Stimulated activated CD8-positive, alpha-beta memory T cell treated with anti-CD3 and anti-CD28 coated beads, Interleukin-4, amount 100 ng/mL, for 24 hours (primary cell): ENCODE data around the gene UBE3D.
"Not testable (repeated sequence)": the region's sequence is repeated elsewhere in the genome, so short reads cannot be mapped to it uniquely, and the experiment has no call there.

Experiments used
- DNase-seq: peaks from one replicate; pipeline ENCODE4 v3.0.0-alpha.2; 2020; ENCODE audit warnings: low read depth

UBE3D gene

DNA sequence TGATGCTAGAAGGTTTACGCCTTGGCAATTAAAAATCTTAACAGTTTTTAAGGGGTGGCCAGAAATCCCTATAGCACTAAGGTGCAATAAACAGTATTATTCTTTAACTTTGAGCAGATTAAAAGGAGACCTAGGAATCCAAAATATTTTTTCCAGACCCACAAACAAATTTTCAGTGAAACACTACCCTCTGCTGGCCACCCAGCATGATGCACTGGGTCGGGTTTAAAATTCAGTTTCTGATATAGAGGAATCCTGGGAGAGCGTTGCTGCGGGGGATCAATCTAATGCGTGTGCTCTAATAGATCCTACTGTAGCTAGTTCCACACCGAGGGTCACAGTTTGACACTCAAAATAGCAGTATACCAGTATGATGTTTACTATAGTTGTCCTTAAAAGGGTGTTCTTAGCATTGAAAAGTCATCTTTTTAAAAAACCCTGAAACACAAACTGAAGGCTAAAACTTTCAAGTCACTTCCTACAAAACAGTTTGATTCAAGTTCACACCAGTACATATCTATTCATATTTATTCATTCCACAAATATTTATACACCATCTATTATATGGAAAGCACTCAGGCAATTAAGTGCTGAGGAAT lies 10.2 kb downstream of the UBE3D start:
- DNase-seq, result no peak

DNA sequence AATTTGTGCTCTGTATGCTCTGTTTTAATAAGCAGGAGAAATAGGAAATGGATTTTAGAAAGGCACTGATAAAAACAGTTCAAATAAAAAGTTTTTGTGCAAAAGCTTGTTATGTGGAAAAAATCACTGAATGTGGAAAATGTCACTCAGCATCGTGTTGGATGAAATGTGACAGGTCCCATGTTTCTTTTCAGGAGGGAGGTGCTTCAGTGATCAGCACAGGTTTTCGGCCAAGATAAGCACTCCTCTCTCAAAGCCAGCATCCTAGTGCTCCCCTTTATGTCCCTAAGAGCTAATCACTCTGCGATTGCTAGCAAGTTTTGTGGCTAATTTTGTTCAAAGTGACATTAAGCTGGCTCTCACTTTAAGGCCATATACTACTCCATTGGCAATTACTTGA lies 12.0 kb downstream of the UBE3D start:
- DNase-seq, result no peak

DNA sequence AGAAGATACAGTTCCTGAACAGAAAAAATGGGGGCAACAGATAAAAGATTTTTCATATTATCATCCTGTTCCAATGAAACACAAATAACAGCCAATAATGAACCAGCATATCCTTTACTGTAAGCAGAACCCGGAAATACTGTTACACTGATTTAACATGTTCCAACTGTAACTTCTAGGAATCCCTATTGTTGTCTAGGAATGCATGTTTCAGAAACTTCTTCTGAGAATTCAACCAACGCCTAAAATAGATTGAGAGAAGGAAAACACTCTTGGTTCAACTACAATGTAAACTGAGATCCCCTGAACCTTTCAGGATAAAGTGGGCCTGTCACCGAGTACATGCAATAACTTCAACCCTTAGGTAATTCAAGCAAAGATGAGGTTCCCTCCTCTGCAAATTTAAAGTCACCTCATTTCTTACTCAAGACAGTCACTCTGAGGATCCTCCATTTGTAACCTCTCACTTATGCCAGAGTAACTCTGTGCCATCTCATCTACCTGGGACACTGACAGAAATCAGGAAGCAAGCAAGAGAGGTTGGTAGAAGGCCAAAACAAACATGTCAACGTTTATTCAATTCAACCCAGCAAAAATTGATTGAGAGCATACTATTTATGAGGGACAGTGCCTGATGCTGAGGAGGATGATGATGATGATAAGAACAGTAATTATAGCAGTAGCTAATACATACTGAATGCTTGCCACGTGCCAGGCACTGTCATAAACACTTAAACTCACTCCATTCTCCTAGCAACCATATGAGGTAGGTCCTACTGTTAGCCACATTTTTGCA lies 14.1 kb downstream of the UBE3D start:
- DNase-seq, result no peak

DNA sequence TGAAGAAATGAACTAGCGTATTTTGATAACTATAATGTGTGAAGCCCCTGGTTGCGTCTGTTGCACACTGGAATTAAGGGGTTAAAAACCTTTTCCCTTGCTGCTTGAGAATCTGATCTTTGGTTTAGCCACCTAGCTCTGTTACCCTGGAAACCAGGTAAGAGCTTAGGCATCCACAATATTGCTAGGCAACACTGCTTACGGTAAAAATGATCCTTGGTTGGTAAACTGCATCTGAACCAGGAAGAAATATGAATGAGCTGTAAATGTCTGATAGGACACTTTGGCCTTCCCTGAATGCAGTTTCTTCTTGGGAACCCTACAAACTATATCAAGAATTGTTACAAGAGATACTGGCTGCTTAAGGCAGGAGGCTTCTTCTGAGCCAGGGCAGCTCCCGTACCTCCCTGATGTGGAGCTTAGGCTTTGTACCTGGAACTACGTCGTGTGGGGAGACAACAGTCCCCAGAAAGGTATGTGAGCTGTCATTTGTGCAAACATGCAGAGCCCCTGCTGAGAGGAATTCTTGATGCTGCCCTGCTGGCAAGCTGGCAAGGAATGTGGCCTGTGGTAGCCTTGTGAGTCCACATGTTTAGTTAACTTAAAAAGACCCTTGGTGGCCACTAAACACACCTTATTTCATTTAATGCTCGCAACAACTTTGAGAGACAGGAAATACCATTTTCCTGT lies 18.4 kb downstream of the UBE3D start:
- no peak for DNase-seq

DNA sequence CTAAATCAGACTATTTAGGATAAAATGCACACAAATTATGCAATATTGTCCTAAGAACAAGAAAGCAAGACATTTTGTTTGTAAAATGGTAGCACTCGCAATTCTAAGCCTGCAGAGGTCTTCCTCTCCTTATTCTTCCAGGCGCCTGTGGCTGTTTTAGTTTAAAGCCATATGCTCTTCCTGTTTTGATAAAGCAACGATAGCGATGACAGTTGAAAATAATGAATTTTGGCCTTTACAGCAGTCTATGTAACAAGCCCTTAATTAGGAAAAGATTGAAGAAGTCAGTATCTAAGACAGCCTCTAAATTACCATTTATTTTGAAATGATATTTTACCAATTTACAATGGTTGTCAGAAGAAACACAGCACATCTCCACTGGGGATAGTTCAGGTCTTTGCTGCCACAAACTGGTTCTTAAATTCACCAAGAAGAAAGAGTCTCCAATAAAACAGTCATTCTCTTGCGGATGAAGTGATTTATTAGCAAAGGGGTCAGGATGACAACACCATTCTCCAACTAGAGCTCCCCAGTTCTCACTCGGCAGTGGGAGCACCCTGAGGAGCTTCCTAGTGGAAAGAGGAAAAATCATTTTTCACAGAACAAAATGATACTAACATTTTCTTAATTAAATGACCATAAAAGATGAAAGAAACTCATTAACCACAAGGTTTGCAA lies 21.4 kb downstream of the UBE3D start:
- no peak for DNase-seq

DNA sequence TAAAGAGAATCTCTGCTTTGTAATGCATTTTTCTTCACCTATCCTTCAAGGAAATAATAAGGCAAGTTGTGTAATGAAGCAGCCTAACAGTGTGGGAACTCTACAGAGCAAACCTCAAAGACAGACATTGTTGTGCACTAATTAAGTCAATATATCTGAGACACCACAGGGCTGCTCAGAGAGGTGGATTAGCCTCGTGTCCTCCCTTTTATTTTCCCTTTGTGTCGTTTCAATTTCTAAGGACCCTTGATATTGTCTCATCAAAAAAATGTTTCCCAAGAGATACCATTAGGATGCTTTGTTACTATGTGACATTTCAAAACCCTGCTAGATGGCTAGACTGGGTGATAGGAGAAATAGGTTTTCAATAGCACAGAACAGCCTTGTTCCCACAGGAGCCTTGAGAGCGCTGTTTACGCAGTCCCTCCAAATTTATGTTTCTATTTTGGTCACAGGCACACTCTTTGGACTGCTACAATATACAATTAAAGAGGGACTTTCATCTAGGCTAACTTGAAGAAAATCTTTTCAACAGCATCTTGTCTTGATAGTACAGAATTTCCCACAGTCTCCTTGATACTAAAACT lies 23.1 kb downstream of the UBE3D start:
- no peak for DNase-seq

DNA sequence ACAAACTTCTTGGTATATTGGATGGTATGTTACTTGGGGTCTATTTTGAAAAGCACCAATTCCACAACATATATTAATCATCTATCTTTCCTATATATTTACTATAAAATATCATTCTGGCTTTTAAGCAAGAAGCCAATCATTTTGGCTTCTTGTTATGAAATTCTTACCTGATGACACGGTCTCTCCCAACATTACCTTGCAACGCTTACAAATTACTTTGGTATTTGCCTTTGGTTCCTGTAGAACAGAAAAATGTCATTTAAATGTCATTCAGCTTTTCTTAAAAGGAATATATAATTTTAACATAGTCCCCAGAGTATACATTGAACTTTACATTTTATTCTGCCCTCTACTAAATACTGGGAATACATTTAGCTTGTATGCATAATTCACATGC lies 27.4 kb downstream of the UBE3D start:
- DNase-seq, result no peak

DNA sequence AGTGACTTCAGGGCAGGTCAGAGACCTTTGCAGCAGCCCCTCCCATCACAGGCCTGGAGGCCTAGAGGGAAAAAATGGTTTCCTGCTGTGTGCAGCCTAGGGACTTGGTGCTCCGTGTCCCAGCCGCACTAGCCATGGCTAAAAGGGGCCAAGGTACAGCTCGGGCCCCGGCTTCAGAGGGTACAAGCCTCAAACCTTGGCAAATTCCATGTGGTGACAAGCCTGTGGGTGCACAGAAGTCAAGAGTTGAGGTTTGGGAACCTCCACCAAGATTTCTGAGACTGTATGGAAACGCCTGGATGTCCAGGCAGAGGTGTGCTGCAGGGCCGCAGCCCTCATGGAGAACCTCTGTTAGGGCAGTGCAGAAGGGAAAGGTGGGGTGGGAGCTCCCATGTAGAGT lies 34.0 kb downstream of the UBE3D start:
- DNase-seq, result no peak

DNA sequence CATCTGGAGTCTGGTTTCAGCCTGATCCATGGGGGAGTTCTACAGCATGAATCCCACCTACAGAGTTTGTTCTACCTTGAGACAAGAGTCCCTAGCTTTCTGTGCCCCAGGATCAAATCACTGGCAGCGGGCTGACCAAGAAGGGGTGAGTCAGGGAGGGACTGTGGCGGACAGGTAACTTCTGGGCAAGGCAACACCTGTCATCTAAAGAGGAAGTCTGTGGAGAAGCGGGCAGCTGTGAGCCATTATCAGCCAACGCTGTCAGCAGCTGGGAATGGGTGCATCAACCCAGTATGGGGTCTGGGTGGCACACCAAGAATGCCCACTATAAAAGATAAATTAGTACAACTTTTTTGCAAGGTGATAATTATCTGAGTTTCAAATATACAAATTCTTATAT lies 45.9 kb downstream of the UBE3D start:
- DNase-seq, result no peak

DNA sequence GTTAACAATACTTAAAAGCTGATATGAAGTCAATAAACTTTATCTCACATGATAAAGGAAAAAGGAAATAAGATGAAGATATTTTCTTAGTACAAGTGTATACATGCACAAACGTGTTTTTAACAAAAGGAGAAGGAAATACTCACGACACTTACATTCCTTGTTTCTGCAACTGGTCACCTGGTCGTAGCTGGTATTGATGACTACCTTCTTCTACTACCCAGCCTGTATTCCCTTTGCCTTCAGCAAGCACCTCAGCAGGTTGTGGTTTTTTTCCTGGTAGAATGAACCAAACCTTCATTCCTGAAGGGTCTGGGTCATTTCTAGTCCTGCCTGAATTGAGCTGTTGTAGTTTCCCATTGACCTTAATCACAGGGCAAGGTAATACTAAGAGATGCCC lies 54.5 kb downstream of the UBE3D start:
- DNase-seq, result not testable (repeated sequence)

DNA sequence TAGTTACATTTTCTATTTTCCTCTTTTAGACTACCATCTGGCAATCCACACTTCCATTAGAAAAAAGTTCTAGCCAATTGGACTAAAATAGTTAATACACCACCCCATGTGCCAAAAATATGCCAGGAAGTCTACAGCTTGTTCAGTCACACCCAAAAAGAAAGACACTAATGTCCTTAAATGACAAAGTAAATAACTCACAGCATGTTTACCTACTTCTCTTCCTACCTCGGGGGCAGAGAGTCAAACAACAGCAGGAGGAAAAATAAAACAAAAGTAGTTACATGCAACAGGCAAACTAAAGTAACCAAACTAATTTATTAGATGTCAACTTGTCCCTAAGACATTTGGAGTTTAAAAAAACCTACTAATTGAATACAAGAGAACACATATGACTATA lies 57.0 kb downstream of the UBE3D start:
- DNase-seq, result no peak

DNA sequence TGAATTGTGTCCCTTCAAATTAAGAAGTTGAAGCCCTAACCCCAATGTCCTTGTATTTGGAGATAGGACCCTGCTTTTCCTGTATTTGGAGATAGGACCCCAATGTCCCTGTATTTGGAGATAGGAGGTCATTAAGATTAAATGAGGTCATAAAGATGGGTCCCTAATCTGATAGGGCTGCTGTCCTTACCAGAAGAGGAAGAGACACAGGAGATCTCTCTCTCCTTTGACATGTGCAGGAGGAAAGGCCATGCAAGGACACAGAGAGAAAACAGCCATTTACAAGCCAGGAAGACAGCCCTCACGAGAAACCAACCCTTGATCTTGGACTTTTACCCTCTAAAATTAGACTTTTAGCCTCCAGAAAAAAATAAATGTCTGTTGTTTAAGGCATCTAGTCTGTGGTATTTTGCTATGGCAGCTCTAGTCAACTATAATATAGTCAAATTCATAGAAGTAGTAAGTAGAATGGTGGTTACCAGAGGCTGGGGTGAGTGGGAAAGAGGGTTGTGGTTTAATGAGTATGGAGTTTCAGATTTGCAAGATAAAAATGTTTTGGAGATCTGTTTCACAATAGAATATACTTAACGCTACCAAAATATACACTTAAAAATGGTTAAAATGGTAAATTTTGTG lies 59.3 kb downstream of the UBE3D start:
- no peak for DNase-seq

DNA sequence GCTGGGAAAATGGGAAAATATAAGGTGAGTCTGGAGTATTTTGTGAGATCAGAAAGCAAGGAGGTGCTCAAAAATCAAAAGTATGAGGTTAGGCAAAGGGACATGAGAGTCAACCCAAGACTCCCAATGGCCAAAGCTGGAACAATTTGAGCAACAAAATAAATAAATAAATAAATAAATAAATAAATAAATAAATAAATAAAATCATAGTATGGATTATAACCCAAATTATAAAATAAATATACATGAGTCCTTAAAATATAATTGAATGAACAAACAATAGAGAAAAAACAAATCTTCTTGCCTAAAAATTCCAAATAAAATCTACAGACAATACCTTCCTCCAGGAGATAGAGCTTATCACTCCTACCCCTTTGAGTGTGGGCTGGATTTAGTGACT lies 69.5 kb downstream of the UBE3D start:
- no peak for DNase-seq

DNA sequence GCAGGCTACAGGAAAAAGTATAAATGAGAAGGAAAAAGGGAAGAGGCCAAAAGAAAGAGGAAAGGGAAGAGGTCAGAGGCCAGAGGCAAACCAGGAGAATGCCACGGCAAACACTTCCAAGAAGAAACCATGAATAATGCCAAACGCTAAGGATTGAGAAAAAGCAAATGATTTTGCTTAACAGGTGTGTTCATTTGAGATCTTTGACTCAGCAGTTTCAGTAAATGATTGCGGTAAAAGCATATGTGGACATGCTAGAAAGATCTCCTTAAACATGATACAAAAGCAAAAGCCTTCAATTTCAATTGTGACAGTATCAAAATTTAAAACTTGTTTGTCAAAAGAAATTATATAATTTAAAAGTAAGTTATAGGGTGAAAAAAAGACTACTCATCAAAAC lies 70.6 kb downstream of the UBE3D start:
- no peak for DNase-seq

DNA sequence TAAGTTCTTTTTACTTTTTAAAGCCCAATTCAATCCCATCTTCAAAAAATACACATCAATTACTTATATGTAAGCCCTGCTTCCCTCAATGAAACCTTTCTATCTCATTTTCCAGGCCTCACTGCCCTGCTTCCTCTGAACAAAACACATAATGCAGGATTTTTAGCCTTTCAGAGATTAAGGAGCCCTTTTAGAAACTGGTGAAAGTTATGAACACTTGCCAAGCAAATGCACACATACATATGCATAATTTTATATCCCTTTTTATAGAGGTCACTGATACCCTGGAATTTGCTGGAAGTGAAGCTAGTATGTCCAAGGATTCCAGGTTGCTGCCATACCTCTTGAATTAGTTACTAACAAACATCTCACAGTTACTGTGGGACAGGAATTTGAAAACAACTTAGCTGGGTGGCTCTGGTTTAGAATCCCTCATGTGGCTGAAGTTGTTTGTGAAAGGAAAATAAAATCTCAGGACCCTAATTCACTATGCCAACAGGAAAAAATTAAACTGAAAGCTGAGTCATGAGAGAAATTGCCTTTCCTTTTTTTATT lies 75.8 kb downstream of the UBE3D start:
- DNase-seq, result no peak

DNA sequence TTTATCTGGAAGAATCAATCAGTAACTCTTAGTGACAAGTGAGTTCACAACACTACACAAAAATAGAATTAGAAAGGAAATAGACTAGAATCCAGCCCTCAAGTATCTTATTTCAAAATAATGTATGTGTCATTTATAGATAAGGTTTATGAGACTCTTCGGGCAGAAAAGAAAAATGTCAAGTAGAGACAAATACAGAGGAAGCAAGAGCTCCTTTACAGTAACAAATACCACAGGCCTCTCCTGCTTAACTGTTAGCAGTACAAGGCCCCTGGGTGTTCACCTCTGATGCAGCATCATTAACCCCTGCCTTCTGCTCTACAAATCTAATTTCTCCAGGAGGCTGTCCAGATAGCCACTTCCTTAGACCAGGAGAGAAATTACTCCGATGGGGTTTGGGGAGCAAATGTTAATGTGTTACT lies 76.7 kb downstream of the UBE3D start:
- DNase-seq, result no peak

DNA sequence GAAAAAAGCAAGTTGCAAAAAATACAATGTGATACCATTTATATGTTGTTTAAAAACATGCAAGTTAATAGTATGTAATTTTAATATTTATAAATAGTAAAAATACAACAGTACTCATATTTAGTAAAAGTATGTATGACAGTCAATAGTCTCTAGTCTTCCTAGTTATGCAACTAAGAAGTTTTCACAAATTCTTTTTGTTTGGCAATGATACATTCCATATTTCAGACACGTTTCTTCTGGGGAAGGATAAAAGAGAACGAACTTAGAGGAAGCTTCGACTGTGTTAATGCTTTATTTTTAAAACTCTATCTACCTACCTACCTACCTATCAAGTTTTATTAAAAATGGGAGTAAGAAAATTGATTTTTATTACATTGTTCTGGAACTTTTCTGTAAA lies 77.7 kb downstream of the UBE3D start:
- no peak for DNase-seq

DNA sequence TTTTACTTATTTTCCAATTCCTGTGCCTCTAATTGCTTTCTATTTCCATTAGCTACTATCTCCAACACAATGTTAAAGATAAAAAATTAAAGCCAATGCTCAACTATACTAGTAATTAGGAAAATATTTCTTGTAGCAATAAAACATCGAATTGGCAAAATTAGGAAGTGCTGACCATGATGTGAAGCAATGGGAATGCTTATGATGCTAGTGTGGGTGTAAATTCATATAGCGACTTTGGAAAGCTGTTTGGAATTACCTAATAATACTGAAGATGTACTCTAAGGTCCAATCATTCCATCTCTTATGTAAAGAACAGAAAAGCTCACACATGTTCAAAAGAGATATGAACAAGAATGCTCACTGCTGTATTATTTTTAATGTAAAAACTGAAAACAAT lies 78.2 kb downstream of the UBE3D start:
- no peak for DNase-seq

DNA sequence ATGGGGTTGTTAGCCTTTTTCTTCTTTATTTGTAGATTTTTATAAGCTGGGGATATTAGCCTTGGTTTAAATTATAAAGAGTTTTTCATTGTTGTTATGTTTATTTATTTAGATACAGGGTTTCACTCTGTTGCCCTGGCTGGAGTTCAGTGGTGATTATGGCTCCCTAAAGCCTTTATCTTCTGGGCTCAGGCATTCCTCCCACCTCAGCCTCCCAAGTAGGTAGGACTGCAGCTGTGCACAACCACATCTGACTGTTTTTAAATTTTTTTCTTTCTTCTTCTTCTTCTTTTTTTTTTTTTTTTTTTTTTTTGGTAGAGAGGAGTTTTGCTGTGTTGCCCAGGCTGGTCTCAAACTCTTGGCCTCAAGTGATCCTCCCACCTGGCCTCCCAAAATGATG lies 80.9 kb downstream of the UBE3D start:
- no peak for DNase-seq

DNA sequence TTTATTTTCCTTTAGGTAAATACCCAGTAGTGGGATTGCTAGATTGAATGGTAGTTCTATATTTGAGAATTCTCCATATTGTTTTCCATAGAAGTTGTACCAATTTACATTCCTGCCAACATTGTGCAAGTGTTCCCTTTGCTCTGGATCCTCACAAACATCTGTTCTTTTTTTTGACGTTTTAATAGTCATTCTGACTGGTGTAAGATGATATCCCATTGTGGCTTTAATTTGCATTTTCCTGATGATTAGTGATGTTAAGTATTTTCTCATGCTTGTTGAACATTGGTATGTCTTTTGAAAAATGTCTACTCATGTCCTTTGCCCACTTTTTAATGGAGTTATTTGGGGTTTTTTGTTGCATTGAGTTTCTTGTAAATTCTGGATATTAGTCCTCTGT lies 85.6 kb downstream of the UBE3D start:
- DNase-seq, result no peak

DNA sequence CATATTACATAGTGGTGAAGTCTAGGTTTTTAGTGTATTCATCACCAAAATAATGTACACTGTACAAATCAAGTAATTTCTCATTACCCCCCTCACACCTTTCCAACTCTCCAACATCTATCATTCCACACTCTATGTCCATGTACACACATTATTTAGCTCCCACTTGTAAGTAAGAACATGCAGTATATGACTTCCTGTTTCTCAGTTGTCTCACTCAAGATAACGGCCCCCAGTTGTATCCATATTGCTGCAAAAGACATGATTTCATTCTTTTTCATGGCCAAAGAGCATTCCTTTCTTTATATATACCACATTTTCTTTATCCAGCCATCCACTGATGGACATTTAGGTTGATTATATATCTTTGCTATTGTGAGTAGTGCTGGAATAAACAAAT lies 86.0 kb downstream of the UBE3D start:
- no peak for DNase-seq
